HS-5 (cell line): ENCODE measurements around the gene ZNF780A.
"Not testable (repeated sequence)": the region's sequence is repeated elsewhere in the genome, so short reads cannot be mapped to it uniquely, and the experiment has no call there.

Source experiments
- DNase-seq: peaks from one replicate; pipeline ENCODE4 v3.0.0-alpha.2; 2012; ENCODE audit warnings: low read depth

Gene ZNF780A

DNA sequence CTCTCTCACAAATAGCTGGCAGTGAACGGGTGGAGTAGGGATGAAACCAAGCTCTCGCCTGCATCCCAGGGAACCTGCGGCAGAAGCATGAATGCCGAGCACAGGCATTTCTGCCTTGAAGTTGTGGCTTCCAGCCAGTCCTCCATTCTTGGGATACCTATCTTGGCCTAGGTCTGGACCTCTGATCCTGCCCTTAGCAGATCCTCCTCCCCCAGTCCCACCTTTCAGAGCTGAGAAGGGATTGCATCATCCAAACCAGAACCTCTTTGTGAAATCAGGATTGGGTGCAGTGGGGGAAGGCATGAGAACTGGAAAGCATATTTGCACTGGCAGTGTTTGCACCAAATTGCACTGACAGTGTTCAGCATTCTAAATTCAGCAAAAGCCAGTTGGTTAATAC is 5.8 kb downstream of the ZNF780A start:
- no peak for DNase-seq

DNA sequence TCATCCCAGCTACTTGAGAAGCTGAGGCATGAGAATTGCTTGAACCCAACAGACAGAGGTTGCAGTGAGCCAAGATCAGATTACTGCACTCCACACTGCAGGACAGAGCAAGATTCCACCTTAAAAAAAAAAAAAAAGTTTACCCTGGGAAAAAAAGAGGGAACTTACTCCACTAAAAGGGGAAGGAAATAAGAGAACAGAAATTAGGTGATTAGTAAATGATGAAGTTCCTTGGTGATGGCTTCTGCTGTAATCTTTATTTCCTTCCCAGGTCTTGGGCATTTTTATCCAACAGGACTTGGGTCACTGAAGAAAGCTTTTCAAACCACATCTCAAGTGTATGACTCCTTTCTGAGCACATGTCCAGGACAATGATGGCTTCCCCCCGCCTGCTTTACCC is 9.3 kb downstream of the ZNF780A start:
- no peak for DNase-seq

DNA sequence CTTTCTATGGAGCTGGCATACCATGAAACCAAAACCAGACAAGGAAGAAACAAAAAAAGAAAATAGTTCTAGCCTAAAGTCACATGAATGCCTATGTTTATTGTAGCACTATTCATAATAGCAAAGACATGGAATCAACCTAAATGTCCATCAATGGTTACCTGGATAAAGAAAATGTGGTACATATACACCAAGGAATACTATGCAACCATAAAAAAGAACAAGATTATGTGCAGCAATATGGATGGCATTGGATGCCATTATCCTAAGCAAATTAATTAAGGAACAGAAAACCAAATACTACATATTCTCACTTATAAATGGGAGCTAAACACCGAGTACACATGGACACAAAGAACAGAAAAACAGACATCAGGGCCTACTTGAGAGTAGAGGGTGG is 10.5 kb downstream of the ZNF780A start:
- no peak for DNase-seq

DNA sequence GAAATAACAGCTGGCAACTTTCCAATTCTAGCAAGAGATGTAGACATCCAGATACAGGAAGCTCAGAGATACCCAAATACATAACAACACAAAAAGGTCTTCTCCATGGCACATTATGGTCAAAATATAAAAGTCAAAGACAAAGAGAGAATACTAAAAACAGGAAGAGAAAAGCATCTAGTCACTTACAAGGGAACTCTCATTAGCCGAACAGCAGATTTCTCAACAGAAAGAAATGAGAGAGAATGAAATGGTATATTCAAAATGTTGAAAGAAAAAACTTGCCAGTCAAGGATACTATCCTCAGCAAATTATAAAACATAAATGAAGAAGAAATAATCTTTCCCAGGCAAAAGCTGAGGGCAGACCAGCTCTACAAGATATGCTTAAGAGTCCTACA is 12.4 kb downstream of the ZNF780A start:
- no peak for DNase-seq

DNA sequence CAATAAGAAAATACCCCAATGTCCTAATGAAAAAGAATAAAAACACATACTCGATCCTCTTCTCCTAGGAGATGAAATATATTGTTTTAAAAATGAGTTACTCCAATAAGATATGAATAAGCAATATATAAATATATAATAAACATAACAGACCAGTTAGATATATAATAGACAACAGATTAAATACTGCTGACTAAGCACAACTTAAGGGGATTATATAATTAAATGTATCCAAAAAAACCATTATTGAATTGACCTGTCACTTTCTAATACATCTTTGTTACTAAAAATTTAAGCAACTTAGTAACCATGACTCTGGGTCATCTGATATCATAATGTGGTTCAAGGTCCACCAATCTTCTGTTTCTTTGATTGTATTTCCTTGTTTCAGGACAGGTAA is 20.7 kb downstream of the ZNF780A start:
- DNase-seq, result no peak

DNA sequence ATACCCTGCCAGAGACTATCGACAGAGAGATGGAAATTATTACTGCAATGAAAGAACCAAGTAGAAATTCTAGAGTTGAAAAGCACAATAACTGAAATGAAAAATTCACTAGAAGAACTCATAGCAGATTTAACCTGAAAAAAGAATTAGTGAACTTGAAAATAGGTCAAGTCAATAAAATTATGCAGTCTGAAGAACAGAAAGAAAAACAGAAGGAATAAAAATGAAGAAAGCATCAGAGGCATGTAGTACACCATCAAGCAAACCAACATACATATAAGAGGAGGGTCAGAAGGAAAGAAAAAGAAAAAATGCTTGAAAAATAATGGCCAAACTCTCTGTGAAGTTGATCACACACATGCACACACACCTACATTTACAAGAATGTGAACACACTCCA is 31.1 kb downstream of the ZNF780A start:
- no peak for DNase-seq

DNA sequence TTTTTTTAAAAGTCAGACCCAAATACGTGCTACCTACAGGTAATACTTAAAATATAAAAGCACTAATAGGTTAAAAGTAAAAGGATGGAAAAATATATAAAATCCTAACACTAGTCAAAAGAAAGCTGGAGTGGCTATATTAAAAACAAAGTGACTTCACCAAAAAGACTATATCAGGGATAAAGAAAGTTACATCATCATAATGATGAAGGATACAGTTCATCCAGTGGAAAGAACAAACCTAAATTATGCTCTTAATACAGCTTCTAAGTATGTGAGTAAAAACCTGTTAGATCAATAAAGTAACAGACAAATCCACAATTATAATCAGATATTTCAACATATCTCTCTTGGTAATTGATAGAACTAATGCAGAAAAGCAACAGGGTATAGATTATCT is 33.6 kb downstream of the ZNF780A start:
- no peak for DNase-seq

DNA sequence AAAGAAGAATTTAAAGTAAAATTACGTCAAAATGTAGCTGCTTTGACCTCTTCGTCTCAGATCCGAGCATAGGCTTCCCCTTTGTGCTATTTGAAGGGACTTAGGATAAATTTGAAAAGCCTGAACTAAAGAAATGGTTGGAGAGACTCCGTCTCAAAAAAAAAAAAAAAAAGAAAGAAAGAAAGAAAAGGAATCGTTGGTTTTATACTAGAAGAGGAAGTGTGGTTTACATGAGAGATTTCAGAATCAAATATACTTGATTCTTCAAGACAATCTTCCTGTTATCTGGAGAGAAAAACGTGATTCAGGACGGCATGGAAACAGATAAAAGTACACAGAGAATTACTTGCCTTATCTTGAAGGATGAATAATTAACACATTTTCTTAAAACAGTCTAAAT is 34.2 kb downstream of the ZNF780A start:
- DNase-seq, result no peak

DNA sequence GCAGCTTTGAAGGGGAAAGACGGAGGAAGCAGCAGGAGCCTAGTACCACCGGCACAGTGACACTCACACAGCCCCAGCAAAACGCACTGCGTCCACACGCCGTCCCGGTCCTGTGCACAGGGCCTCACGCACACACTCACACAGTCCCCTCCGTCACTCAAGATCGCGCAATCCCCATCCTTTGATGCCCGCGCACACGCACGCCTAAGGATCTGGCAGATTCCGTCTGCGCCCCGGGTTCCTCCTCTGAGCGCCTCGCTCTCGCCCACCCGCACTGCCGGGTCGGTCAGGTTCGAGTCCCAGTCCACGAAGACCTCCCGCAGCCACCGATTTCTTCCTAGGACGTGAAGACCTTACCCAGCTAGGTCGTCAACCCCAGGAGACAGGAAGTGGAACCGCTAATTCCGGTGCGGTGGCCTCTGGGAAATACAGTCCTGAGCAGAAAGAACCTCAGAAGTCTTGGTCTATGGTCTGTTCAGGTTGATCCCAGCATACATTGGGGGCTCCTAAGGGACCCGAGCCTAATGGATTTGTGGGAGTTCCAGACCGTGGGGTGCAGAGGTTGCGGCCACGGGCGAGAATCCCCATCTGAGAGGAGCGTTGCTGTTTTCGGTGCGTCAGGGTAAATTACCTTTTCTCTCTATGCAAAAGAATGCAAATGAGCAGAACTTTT is 34.8 kb downstream of the ZNF780A start, which contains the start of gene ZNF780B:
Gene ZNF780B, minus strand, starts transcription at position 400 of the 673 bp plus-strand sequence. CDS start 5,899 bp downstream, outside the sequence.
- DNase-seq, result peak; percentile 14

DNA sequence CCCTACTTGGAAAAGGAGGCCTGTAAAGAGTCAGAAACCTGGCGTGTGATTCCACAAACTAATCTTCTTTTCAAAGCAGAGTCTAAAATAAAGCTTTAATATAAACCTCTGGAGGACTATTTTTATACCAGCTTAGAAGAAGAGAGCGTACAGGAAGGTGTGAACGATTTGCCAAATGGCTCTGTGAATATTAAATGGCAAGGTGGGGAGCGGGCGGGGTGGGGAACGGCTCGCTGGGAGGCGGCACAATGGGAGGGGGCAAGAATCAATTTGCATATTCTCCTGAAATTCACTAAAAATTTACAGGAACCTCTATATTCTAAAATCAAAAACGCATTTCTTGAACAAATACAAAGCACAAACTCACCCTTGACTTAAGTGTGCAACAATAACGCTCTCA is 35.7 kb downstream of the ZNF780A start:
- no peak for DNase-seq

DNA sequence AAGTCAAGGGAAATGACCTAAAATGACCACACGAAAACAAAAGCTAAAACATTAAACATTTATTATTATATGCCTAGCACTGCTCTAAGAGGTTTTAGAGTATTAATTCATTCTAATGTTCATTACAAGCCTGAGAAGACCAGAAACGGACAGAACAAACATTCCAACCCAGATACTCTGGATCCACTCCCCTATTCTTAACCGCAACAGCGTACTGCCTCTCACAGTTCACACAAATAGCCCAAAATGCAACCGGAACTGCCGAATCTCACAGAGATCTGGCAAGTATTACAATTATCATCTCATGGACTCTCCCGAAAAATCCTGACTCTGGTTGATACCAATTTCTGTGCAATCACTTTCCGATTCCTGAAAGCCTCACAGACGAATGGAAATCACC is 36.1 kb downstream of the ZNF780A start:
- no peak for DNase-seq

DNA sequence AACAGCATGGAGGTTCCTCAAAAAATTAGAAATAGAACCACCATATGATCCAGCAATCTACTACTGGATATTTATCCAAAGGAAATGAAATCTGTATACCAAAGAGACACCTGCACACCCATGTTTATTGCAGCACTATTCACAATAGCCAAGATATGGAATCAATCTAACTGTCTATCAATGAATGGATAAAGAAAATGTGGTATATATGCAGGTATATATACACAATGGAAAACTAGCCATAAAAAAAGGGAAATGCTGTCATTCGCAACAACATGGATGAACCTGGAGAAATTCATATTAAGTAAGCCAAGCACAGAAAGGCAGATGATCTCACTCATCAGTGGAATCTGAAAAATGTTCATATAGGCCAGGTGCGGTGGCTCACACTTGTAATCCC is 37.3 kb downstream of the ZNF780A start:
- DNase-seq, result no peak

DNA sequence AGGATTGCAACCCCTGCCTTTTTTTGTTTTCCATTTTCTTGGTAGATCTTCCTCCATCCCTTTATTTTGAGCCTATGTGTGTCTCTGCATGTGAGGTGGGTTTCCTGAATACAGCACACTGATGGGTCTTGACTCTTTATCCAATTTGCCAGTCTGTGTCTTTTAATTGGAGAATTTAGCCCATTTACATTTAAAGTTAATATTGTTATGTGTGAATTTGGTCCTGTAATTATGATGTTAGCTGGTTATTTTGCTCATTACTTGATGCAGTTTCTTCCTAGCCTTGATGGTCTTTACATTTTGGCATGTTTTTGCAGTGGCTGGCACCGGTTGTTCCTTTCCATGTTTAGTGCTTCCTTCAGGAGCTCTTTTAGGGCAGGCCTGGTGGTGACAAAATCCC is 49.0 kb downstream of the ZNF780A start:
- not testable (repeated sequence) for DNase-seq

DNA sequence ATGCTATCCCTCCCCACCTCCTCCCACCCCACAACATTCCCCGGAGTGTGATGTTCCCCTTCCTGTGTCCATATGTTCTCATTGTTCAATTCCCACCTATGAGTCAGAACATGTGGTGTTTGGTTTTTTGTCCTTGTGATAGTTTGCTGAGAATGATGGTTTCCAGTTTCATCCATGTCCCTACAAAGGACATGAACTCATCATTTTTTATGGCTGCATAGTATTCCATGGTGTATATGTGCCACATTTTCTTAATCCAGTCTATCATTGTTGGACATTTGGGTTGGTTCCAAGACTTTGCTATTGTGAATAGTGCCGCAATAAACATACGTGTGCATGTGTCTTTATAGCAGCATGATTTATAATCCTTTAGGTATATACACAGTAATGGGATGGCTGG is 52.7 kb downstream of the ZNF780A start:
- DNase-seq, result not testable (repeated sequence)

DNA sequence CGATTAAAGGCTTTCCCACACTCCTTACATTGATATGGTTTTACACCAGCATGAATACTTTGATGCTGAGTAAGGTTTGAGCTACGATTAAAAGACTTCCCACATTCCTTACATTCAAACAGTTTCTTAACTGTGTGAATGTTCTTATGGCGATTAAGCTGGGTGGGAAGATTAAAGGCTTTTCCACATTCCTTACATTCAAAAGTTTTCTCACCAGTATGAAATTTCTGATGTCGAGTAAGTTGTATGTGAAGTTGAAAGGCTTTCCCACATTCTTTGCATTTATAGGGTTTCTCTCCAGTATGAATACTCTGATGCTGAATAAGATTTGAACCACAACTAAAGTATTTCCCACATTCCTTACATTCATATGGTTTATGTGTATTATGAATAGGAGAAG is 54.7 kb downstream of the ZNF780A start:
- DNase-seq, result no peak

DNA sequence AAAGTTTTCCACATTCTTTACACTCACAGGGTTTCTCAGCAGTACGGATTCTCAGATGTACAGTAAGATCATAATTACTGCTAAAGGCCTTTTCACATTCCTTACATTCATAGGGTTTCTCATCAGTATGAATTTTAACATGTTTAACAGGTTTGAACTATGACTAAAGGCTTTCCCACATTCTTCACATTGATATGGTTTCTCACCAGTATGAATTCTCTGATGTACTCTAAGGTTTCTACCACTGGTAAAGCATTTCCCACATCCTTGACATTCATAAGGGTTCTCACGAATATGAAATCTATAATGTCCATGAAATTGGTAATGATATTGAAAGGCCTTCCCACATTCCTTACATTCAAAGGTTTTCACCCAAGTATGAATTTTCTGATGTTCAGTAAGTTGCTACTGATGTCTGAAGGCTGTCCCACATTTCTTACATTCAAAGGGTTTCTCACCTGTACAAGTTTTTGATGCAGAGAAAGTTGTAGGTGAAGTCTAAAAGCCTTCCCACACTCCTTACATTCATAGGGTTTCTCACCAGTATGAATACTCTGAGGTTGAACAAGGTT is 56.7 kb downstream of the ZNF780A start:
- no peak for DNase-seq

DNA sequence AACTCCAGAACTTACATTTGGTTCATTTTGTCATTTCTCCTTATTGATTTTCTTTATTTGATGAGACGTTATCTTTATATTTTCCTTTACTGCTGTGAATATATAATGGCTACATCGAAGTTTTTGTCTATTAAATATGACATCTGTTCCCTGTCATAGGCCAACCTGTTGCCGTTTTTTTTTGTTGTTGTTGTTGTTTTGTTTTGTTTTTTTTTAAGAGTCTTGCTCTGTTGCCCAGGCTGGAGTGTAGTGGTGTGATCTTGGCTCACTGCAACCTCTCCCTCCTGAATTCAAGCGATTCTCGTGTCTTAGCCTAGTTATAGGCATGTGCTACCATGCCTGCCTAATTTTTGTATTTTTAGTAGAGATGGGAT is 64.2 kb downstream of the ZNF780A start:
- no peak for DNase-seq

DNA sequence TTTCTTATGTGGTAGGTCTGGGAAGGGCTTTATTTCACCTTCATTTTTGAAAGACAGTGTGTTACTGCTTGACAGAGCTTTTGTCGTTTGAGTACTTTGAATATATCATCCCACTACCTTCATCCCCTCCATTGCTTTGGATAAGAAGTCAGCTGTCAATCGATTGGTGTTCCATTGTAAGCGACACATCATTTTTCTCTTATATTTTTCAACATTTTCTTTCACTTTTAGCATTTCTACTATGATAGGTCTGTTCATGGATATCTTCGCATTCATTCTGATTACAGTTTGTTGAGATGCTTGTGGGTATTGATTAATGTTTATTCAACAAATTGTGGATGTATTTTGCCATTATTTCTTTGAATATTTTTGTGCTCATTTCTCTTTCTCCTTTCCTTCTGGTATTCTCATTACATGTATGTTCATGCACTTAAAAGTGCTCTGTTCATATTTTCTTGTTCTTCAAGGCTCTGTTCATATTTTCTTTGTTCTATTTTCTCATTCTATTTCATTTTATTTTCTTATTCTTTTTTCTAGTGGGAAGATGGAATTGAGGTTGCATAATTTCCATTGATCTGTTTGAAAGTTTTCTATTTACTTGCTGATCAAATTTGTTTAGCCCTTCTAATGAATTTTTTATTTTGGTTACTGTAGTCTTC is 64.7 kb downstream of the ZNF780A start:
- no peak for DNase-seq

DNA sequence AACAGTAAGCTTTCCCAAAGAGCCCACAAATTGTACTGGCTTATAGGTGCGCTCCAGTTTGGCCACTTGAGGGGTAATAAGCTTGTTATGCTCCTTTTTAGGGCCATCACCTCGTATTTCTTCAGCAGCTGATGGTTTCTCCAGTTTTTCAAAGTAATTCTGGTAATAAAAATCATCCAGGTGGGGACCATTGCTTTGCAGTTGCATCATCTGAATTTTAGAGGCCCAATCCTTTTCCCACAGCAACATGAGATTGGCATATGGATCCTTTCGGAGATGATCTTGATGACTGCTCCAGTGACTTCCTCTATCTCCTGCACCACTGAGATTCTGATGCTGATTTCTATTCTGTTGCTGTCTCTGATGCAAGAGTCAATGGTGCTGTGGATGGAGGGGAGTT is 66.8 kb downstream of the ZNF780A start:
- no peak for DNase-seq
